HG03108 (cell line): ENCODE measurements around the gene NDUFB7.
"Not testable (repeated sequence)": the region's sequence is repeated elsewhere in the genome, so short reads cannot be mapped to it uniquely, and the experiment has no call there.

Experiments used
- ATAC-seq: cut with Tn5 transposase; IDR thresholded peaks from one replicate; pipeline ENCODE4 v1.9.1; 2021; ENCODE audit warnings: moderate library complexity; ENCODE audit not compliant: unreplicated experiment

Gene NDUFB7

GRCh38 chr19:14554382-14554812 is 17.5 kb downstream of the NDUFB7 start:
- no peak for ATAC-seq

GRCh38 chr19:14553939-14554243 is 18.0 kb downstream of the NDUFB7 start:
- no peak for ATAC-seq

GRCh38 chr19:14553042-14553938 is 18.6 kb downstream of the NDUFB7 start:
- ATAC-seq = no peak

GRCh38 chr19:14552006-14552360 is 19.9 kb downstream of the NDUFB7 start:
- ATAC-seq = not testable (repeated sequence)

GRCh38 chr19:14551134-14552005 is 20.5 kb downstream of the NDUFB7 start:
- peak; percentile 52 for ATAC-seq

GRCh38 chr19:14550201-14550754 is 21.6 kb downstream of the NDUFB7 start:
- no peak for ATAC-seq

GRCh38 chr19:14545716-14546082 is 26.2 kb downstream of the NDUFB7 start:
- ATAC-seq = no peak

- no peak for ATAC-seq
Measured at GRCh38 chr19:14544977-14545715, 26.7 kb downstream of the NDUFB7 start.

- ATAC-seq = no peak
Measured at GRCh38 chr19:14544047-14544446, 27.8 kb downstream of the NDUFB7 start.

- ATAC-seq = no peak
Measured at GRCh38 chr19:14542711-14543328, 29.0 kb downstream of the NDUFB7 start.

- not testable (repeated sequence) for ATAC-seq
Measured at GRCh38 chr19:14541979-14542378, 29.9 kb downstream of the NDUFB7 start.

- ATAC-seq = no peak
Measured at GRCh38 chr19:14540741-14541525, 30.9 kb downstream of the NDUFB7 start.

GRCh38 chr19:14536926-14537692 is 34.8 kb downstream of the NDUFB7 start:
- no peak for ATAC-seq

GRCh38 chr19:14533450-14533849 is 38.4 kb downstream of the NDUFB7 start:
- no peak for ATAC-seq

- no peak for ATAC-seq
Measured at GRCh38 chr19:14530506-14530905, 41.4 kb downstream of the NDUFB7 start.

- ATAC-seq = no peak
Measured at GRCh38 chr19:14530005-14530348, 41.9 kb downstream of the NDUFB7 start.

GRCh38 chr19:14529254-14530004 is 42.4 kb downstream of the NDUFB7 start, which contains the start of gene TECR:
Gene TECR, plus strand, starts transcription at chr19:14529594. Its CDS starts 103 bp downstream, at chr19:14529697.
- peak; percentile 95 for ATAC-seq
